CD14-positive monocyte (primary cell): ENCODE results near the gene SATB1. TPM values are rescaled to one million over a fixed set of nuclear protein-coding genes. Genes with fewer than 3 reads are reported as not detected.
"Not testable (repeated sequence)": the region's sequence is repeated elsewhere in the genome, so short reads cannot be mapped to it uniquely, and the experiment has no call there.

Experiments
- DNase-seq, 3 donors: peaks; one replicate each; pipeline ENCODE4 v3.0.0-alpha.2; 2011 to 2022
- H2AFZ ChIP-seq: 2 replicates; pipeline ENCODE4 v1.6.0; 2012; ENCODE audit warnings: mild to moderate bottlenecking, low read depth, low read length, inconsistent platforms; ENCODE audit not compliant: insufficient read depth, poor library complexity, severe bottlenecking
- H3K27ac ChIP-seq, 2 donors: 1 replicate in 1 of 2; 2 replicates in 1 of 2; pipeline ENCODE4 v1.5.1; 2012 to 2013; ENCODE audit warnings: low read length in 2 of 2, control low read depth in 1 of 2, inconsistent platforms in 1 of 2, low read depth in 1 of 2, mild to moderate bottlenecking in 1 of 2
- H3K27me3 ChIP-seq, 2 donors: one replicate each; pipeline versions ENCODE4 v1.6.0 to v1.6.1; 2011 to 2013; ENCODE audit warnings: low read length in 2 of 2; ENCODE audit not compliant: control insufficient read depth in 2 of 2, insufficient read depth in 2 of 2
- H3K36me3 ChIP-seq, 2 donors: replicated peaks in 1 of 2; 1 replicate in 1 of 2; 2 replicates in 1 of 2; pipeline versions ENCODE4 v1.5.1 to v1.6.1; 2012 to 2013; ENCODE audit warnings: low read length in 2 of 2, control low read depth in 1 of 2, inconsistent platforms in 1 of 2, mild to moderate bottlenecking in 1 of 2; ENCODE audit not compliant: insufficient read depth in 2 of 2, control insufficient read depth in 1 of 2
- H3K4me1 ChIP-seq, 2 donors: 1 replicate in 1 of 2; 2 replicates in 1 of 2; pipeline versions ENCODE4 v1.5.1 to v1.6.1; 2012 to 2013; ENCODE audit warnings: low read length in 2 of 2, control low read depth in 1 of 2, inconsistent platforms in 1 of 2, mild to moderate bottlenecking in 1 of 2, moderate library complexity in 1 of 2; ENCODE audit not compliant: insufficient read depth in 2 of 2, control insufficient read depth in 1 of 2
- H3K4me2 ChIP-seq: replicated peaks from 2 replicates; pipeline ENCODE3; 2012; ENCODE audit warnings: low read length, moderate library complexity, mild to moderate bottlenecking; ENCODE audit not compliant: poor library complexity, severe bottlenecking; ENCODE audit errors: extremely low read depth
- H3K4me3 ChIP-seq, 3 experiments: fragments of 200-600 bp in 1 of 3; sonication (generic) in 1 of 3; replicated peaks in 1 of 3; 1 replicate in 2 of 3; 2 replicates in 1 of 3; pipeline ENCODE4 v1.5.1; 2011 to 2013; ENCODE audit warnings: low read length in 3 of 3, mild to moderate bottlenecking in 3 of 3, control low read depth in 2 of 3, low read depth in 2 of 3, inconsistent platforms in 1 of 3, moderate library complexity in 1 of 3
- H3K79me2 ChIP-seq: 2 replicates; pipeline ENCODE4 v1.6.0; 2012; ENCODE audit warnings: mild to moderate bottlenecking, control low read depth, inconsistent platforms, low read length, moderate library complexity; ENCODE audit not compliant: insufficient read depth
- H3K9ac ChIP-seq: 2 replicates; pipeline ENCODE4 v1.6.0; 2017; ENCODE audit warnings: low read length, mild to moderate bottlenecking; ENCODE audit not compliant: insufficient read depth, poor library complexity, severe bottlenecking
- H3K9me3 ChIP-seq, 2 donors: replicated peaks in 1 of 2; 1 replicate in 1 of 2; 2 replicates in 1 of 2; pipeline versions ENCODE4 v1.5.1 to v1.6.1; 2012 to 2013; ENCODE audit warnings: low read length in 2 of 2, control low read depth in 1 of 2; ENCODE audit not compliant: control insufficient read depth in 1 of 2, insufficient read depth in 1 of 2
- H4K20me1 ChIP-seq: 2 replicates; pipeline ENCODE4 v1.6.0; 2012; ENCODE audit warnings: mild to moderate bottlenecking, low read length, control low read depth, moderate library complexity; ENCODE audit not compliant: insufficient read depth
- H3K27ac Mint-ChIP-seq, 7 donors: one replicate each; pipeline ENCODE4 v1.8.0; 2020; ENCODE audit warnings: mild to moderate bottlenecking in 7 of 7, mixed read lengths in 7 of 7, moderate library complexity in 6 of 7, inconsistent platforms in 2 of 7
- H3K27me3 Mint-ChIP-seq, 3 donors: one replicate each; pipeline ENCODE4 v1.8.0; 2021 to 2022; ENCODE audit warnings: low read depth in 3 of 3, mild to moderate bottlenecking in 3 of 3, mixed read lengths in 3 of 3, moderate library complexity in 3 of 3, inconsistent platforms in 1 of 3
- H3K36me3 Mint-ChIP-seq, 2 donors: one replicate each; pipeline ENCODE4 v1.8.0; 2020; ENCODE audit warnings: mixed read lengths in 2 of 2, inconsistent platforms in 1 of 2, mild to moderate bottlenecking in 1 of 2
- H3K4me1 Mint-ChIP-seq: one replicate; pipeline ENCODE4 v1.8.0; 2020; ENCODE audit warnings: mild to moderate bottlenecking, mixed read lengths
- H3K4me3 Mint-ChIP-seq, 2 donors: one replicate each; pipeline ENCODE4 v1.8.0; 2020; ENCODE audit warnings: mild to moderate bottlenecking in 2 of 2, mixed read lengths in 2 of 2, moderate library complexity in 1 of 2
- H3K9me3 Mint-ChIP-seq, 7 donors: one replicate each; pipeline ENCODE4 v1.8.0; 2020 to 2022; ENCODE audit warnings: mixed read lengths in 7 of 7, mild to moderate bottlenecking in 6 of 7, moderate library complexity in 6 of 7, inconsistent platforms in 2 of 7
- WGBS: methylation state at CpG from one replicate; pipeline ENCODE4 v1.1.5; 2013; ENCODE audit warnings: missing lambda C conversion rate; ENCODE audit not compliant: insufficient coverage; 5-methylcytosine and 5-hydroxymethylcytosine counted together
- intact Hi-C, 2 donors: fragments of 100-400 bp; cut with micrococcal nuclease; formaldehyde crosslinking; loops; one replicate each; pipeline versions ENCODE4 v1.15.0 to v1.15.1; 2023
- polyA plus RNA-seq, 3 donors: library from polyadenylated mRNA; depleted of rRNA in 1 of 3; unstranded in 2 of 3; stranded (reverse) in 1 of 3; fragments of 300-500 nt in 2 of 3; fragments of >200 nt in 1 of 3; fragmentation: Illumina TruSeq in 2 of 3; gene quantifications; 1 replicate in 2 of 3; 2 replicates in 1 of 3; pipeline ENCODE4 v1.2.3, GENCODE V29; 2012 to 2021
- TF ChIP-seq, protein P1 (sequence below): fragments of 200-600 bp; IDR thresholded peaks from one replicate; pipeline ENCODE4 v1.8.0; 2022; ENCODE audit warnings: antibody characterized with exemption, mild to moderate bottlenecking

SATB1 gene
- polyA plus RNA-seq, 3 donors, result 4.3 to 35.3 (median 6.9) TPM

DNA sequence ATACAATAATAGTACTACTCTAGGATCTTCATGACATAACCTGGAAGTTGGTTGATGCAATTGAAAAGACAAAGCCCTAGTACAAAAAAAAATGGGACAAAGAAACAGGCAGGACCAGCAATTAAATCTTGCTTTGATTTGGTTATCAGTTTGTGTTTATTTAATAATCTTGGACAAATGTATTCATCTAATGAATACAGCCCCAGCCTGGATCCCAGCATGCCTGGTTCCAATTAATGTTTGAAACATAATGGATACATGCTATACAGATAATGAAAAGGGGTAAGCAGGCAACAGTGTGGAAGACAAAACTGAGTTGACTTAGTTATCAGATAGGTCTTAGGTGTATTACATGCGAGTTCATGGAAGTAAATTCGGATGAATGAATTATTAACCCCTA is 29.6 kb upstream of the SATB1 start:
- no peak for DNase-seq
- Histone ChIP-seq H3K27me3 (no peaks in the 10 kb centered on the region), H3K4me2 (no peak overlapping the region), H3K27ac (no peak overlapping the region), H3K9me3 (no peaks in the 10 kb centered on the region), H3K4me3 (no peak overlapping the region), H2AFZ (no peak overlapping the region), H3K36me3 (no peaks in the 10 kb centered on the region), H3K9ac (no peak overlapping the region), H3K79me2 (no peaks in the 10 kb centered on the region), H3K4me1 (no peaks in the 10 kb centered on the region), H4K20me1 (no peaks in the 10 kb centered on the region)
- Mint-ChIP-seq H3K27me3 (peaks cover 0 to 2% (median 0%) of the 10 kb centered on the region in 3 donors), H3K9me3 (peaks cover 2 to 18% (median 8%) of the 10 kb centered on the region in 7 donors), H3K4me3 (no peak overlapping the region), H3K36me3 (no peaks in the 10 kb centered on the region), H3K4me1 (no peaks in the 10 kb centered on the region), H3K27ac (no peak overlapping the region)
- no CpG with 5 or more reads among the region's 2 CpGs for WGBS
- intact Hi-C loops, result no loop called here
- TF ChIP-seq, protein P1, sequence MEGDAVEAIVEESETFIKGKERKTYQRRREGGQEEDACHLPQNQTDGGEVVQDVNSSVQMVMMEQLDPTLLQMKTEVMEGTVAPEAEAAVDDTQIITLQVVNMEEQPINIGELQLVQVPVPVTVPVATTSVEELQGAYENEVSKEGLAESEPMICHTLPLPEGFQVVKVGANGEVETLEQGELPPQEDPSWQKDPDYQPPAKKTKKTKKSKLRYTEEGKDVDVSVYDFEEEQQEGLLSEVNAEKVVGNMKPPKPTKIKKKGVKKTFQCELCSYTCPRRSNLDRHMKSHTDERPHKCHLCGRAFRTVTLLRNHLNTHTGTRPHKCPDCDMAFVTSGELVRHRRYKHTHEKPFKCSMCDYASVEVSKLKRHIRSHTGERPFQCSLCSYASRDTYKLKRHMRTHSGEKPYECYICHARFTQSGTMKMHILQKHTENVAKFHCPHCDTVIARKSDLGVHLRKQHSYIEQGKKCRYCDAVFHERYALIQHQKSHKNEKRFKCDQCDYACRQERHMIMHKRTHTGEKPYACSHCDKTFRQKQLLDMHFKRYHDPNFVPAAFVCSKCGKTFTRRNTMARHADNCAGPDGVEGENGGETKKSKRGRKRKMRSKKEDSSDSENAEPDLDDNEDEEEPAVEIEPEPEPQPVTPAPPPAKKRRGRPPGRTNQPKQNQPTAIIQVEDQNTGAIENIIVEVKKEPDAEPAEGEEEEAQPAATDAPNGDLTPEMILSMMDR, result no peak

DNA sequence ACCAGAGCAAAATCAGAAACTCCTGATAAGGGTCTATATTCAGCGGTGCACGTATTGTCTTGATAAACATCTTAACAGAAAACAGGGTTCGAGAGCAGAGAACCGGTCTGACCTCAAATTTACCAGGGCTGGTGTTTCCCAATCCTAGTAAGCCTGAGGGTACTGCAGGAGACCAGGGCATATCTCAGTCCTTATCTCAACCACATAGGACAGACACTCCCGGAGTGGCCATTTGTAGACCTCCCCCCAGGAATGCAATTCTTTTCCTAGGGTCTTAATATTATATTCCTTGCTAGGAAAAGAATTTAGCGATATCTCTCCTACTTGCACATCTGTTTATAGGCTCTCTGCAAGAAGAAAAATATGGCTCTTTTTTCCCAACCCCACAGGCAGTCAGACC is 24.5 kb upstream of the SATB1 start:
- DNase-seq, H3K79me2 ChIP-seq, H3K9ac ChIP-seq, H3K36me3 ChIP-seq, H3K27me3 ChIP-seq, H3K27ac ChIP-seq, H3K4me2 ChIP-seq, H3K36me3 Mint-ChIP-seq, H3K4me3 ChIP-seq, H4K20me1 ChIP-seq, H3K27ac Mint-ChIP-seq, H2AFZ ChIP-seq, H3K4me3 Mint-ChIP-seq: not testable (repeated sequence)
- Histone ChIP-seq H3K9me3 (peaks cover 10% of the 10 kb centered on the region in 2 donors), H3K4me1 (peaks cover 11% of the 10 kb centered on the region in 2 donors)
- no CpG with 5 or more reads among the region's 6 CpGs for WGBS
- Mint-ChIP-seq H3K9me3 (peaks cover 7 to 18% (median 13%) of the 10 kb centered on the region in 7 donors), H3K4me1 (peaks cover 14% of the 10 kb centered on the region), H3K27me3 (peaks cover 7 to 15% (median 14%) of the 10 kb centered on the region in 3 donors)
- intact Hi-C loops, result loop anchor here (10.0 kb wide), 2 partner anchors 295 to 305 kb away; no protein-coding TSS in a partner anchor
